Omental fat pad (tissue), 4 donors: ENCODE measurements around the gene SCYL2. TPM values are rescaled to one million over a fixed set of nuclear protein-coding genes. Genes with fewer than 3 reads are reported as not detected.

ENCODE experiments used
- ATAC-seq: fragments of 150-250 bp; one replicate; pipeline ENCODE4 v1.9.1; 2016; ENCODE audit warnings: mild to moderate bottlenecking, moderate library complexity; ENCODE audit not compliant: low FRiP score
- DNase-seq: peaks from one replicate; pipeline ENCODE4 v3.0.0-alpha.2; 2019; ENCODE audit warnings: low spot score
- CTCF ChIP-seq, 3 donors: fragments of 450-650 bp; IDR thresholded peaks; one replicate each; pipeline ENCODE4 v1.5.1; 2016 to 2017; ENCODE audit warnings: antibody characterized with exemption in 3 of 3, mild to moderate bottlenecking in 3 of 3, moderate library complexity in 2 of 3
- total RNA-seq, 4 donors: library from RNA; depleted of rRNA; stranded (reverse); fragments of >200 nt; gene quantifications; one replicate each; pipeline ENCODE4 v1.1.0, GENCODE V29; 2016

Gene SCYL2
- total RNA-seq, 4 donors from 2014 or later, result 30.1 to 42.6 (median 38.2) TPM

GRCh38 chr12:100345020-100345767, 78.2 kb downstream of the SCYL2 start:
- ATAC-seq (no peak), DNase-seq (no peak)
- no peak for TF ChIP-seq CTCF (IDR thresholded peaks at IDR 0.05)

GRCh38 chr12:100346660-100347059, 79.7 kb downstream of the SCYL2 start:
- no peak for DNase-seq
- ATAC-seq, result no peak
- no peak for TF ChIP-seq CTCF (IDR thresholded peaks at IDR 0.05)

- DNase-seq (no peak), ATAC-seq (no peak)
- no peak for TF ChIP-seq CTCF (IDR thresholded peaks at IDR 0.05)
These were observed 81.9 kb downstream of the SCYL2 start for GRCh38 chr12:100348657-100349454.

- DNase-seq (no peak), ATAC-seq (peak; percentile 35)
- TF ChIP-seq CTCF (IDR thresholded peaks at IDR 0.05), result no peak
These were observed 89.8 kb downstream of the SCYL2 start, which contains the start of gene SLC17A8 for GRCh38 chr12:100356644-100357223. Gene SLC17A8 (plus strand): TSS chr12:100357074. CDS start chr12:100357392, 318 bp downstream.

GRCh38 chr12:100359248-100359647, 92.3 kb downstream of the SCYL2 start:
- DNase-seq, result no peak
- TF ChIP-seq CTCF (IDR thresholded peaks at IDR 0.05), result no peak
- no peak for ATAC-seq

- no peak for TF ChIP-seq CTCF (IDR thresholded peaks at IDR 0.05)
- DNase-seq (no peak), ATAC-seq (peak; percentile 16)
These were observed 92.8 kb downstream of the SCYL2 start for GRCh38 chr12:100359822-100360221.
